GM18873 (cell line): ENCODE data around the gene RNF125.
"Not testable (repeated sequence)": the region's sequence is repeated elsewhere in the genome, so short reads cannot be mapped to it uniquely, and the experiment has no call there.

Experiments
- ATAC-seq: cut with Tn5 transposase; IDR thresholded peaks from one replicate; pipeline ENCODE4 v1.9.1; 2021; ENCODE audit warnings: mild to moderate bottlenecking, moderate library complexity, moderate number of reproducible peaks; ENCODE audit not compliant: unreplicated experiment, low FRiP score

RNF125 gene

DNA sequence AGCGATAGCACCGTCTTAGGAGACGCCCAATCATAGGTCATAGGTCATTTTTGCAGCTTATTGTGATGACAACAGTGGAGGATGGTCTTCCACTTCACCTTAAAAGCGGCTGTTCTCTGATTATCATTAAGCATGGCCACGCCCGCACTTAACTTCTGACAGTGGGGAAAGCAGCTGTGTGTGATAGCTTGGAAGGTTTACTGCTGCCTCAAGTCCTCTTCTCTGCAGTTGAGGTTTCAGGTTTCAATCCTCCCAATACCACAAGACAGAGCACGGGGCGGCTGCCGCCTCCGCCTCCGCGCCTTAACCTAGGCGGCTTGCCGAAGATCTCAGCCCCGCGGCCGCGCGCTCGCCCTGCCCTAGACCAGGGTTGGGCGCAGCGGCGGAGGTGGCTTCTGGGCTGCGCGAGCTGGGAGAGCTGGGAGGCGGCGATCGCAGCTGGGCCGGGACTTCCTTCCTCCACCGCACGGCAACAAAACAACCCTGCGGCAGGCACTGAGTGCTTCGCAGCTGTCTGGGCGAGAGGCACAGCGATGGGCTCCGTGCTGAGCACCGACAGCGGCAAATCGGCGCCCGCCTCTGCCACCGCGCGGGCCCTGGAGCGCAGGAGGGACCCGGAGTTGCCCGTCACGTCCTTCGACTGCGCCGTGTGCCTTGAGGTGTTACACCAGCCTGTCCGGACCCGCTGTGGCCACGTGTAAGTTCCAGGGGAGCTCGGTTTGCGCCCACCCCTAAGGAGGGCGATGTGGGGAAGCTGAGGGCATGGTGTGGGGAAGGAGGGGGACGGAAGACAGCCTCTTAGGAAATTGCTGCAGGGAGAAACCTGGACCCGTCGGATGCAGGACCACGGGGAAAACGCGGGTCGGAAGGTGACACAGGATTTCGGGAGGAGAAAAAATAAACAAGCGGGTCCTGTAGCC is at the start of gene RNF125:
RNF125 (plus strand) TSS at position 495 of the 920 bp plus-strand sequence; CDS start at position 534, 39 bp downstream.
- peak; percentile 84 for ATAC-seq

DNA sequence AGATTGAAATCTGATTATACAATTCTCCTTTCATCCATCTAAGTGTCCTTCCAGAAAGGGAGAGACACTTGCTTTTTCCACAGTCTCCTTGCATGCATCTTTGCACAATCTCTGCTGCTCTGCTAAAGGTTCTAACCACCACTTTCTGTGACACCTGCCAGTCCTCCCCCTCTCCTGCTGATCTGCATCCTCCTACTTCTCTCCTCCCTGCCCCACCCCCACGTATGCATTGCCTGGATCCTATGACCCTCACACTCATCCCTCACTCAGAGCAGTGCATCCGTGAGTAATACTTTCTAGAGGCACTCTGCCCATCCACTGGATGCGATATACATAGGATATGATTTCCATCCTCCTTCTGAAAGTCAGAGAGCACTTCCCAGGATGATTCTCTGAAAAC is 48.0 kb upstream of the RNF125 start:
- ATAC-seq, result no peak

DNA sequence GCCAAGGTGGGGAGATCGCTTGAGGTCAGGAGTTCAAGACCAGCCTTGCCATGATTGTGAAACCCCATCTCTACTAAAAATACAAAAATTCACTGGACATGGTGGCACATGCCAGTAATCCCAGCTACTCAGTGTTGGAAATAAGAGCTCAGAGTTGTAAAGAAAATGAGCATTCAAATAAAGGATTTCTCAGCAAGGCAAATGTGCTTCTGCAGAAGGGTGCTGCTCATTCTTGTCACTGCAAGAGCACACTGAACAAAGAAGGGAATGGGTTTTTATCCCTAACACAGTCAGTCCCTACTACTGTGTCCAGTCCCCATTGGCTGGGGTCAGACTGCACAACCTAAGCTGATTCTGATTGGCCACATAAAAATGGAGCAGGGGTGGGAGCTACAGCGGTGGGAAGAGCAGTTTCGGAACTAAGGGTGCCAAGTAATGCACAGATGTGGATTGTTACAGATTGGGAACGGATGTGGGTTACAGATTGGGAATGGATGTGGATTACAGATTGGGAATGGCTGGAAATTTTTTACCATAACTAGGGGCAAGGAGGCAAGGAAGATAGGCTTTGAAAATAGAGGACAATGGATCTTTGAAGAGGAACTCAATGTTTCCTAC is 44.6 kb upstream of the RNF125 start:
- ATAC-seq, result no peak

DNA sequence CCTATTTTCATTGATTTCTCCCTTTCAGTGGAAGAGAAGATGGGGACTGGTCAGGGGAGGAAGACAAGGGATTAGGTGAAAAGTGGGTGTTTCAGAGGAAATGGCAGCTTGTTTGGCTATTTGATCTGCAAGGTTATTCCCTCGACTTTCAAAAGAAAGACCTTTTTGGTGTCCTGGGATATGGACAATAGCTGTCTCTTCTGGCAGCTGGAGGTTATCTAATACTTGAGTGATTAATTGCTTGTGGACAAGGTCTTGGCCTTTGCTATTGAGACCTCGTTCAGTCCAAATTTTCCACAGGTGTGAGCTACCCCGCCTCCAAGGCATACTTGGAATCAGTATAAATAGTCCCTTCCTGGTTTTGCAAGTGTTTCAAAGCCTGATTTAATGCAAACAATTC is 42.4 kb upstream of the RNF125 start:
- ATAC-seq, result no peak

DNA sequence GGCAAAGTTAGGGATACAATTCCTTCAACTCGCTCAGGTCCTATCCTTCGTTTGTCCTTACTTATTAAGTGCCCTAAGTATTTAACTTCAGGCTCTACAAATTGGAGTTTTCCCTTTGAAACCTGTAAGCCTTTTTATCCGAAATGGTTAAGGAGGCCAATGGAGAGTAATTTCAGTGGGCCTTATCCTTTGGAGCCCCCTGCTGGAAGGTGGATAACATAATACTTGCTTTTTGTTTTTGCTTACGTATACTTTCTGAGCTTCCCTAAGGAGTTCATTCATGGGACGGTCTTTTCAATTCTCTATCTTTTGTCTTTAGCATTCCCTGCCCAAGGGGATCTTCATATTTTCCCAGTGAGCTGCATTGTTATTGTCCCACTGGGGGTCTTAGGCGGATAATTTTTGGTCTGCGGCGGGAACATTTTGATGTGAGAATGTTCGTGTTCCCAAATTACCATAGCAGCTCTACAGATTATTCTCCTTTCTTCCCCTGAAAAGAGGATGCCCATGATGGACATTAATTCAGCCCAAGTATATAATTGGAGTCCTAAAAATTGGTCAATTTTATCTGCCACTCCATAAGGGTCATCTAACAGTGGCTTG is 41.3 kb upstream of the RNF125 start:
- no peak for ATAC-seq

DNA sequence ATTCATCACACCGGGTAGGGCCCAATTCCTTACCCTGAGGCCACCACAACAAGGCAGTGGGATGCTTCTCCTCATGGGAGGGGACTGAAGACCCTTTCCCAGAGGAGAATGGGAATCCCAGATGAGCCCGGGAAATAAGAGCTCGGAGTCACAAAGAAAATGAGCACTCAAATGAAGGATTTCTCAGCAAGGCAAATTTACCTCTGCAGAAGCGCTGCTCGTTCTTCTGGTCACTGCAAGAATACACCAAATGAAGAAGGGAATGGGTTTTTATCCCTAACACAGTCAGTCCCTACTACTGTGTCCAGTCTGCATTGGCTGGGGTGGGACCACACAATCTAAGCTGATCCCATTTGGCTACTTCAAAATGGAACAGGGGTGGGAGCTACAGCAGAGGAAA is 40.0 kb upstream of the RNF125 start:
- ATAC-seq, result no peak

DNA sequence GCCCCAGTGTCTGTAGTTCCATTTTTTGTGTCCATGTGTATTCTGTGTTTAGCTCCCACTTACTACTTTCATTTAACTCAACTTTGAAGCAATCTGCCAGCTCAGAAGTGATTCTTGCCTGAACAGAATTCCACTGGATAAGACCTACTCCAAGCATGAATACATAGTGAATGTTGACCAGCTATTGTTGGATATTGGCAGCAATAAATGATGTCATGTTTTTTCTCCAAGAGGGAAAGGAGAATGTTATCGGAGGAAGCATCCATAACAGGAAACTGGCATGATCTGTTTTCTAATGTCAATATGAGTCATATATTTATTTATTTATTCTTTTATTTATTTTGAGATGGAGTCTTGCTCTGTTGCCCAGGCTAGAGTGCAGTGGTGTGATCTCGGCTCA is 38.9 kb upstream of the RNF125 start:
- no peak for ATAC-seq

DNA sequence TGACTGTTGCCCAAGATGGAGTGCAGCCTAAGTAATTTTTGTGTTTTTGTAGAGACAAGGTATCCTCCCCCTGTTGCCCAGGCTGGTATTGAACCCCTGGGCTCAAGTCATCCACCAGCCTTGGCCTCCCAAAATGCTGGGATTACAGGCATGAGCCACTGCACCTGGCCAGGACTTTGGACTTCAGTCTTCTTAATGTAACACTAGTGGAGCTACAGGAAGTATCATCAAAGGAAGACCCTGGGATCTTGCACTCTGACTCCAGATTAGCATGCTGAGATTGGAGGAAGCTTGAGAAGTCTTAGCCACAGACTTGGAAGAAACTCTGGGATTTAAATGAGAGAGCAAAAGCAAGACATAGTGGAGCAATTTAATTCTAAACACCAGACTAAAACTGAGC is 37.8 kb upstream of the RNF125 start:
- no peak for ATAC-seq

DNA sequence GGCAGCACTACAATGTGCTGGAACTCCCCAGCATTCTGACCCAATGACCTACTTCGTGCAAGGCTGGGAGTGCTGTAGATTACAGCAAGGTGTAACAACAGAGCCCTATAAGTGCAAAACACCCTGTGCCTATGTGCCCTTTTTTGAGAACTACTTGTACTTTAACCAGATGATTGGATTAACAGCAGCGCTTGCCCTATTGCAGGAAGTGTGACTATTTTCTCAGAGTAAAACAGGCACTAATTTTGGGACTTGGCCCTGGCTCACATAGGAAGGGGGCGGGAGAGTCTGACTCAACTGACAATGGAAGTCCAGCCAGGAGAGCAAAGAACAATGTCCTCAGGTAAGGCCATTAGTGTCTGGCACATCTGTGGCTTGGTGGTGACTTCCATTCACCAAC is 35.6 kb upstream of the RNF125 start:
- ATAC-seq, result no peak

DNA sequence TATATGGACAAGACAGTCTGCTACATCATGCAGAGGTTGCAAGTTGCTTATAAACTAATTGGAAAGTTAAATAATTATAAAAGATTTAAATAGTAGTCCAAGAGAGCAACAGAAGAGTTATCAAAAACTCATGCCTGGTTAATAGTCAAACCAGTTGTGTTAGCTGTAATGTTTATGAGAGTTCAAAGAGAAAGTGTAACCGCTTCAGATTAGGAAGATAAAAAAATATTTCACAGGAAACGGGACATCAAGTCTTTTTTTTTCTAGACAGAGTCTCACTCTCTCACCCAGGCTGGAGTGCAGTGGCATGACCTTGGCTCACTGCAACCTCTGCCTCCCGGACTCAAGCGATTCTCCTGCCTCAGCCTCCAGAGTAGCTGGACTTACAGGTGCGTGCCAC is 34.6 kb upstream of the RNF125 start:
- ATAC-seq, result no peak

DNA sequence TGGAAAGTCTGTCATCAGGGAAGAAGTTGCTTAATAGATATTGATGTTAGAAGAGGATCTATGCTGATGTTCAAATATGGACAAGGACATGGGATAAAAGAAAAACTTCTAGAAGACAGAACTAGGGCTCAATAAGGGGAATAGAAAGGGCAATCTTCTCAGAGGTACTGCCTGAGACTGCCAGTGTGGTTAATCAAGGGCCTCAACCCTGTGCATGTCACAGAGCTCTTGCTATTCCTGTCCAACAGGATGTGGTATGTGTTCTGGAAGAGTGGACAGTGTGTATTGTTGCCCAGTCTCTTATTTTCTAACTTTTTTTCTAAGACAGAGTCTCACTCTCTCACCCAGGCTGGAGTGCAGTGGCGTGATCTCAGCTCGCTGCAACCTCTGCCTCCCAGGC is 27.8 kb upstream of the RNF125 start:
- peak; percentile 99 for ATAC-seq

DNA sequence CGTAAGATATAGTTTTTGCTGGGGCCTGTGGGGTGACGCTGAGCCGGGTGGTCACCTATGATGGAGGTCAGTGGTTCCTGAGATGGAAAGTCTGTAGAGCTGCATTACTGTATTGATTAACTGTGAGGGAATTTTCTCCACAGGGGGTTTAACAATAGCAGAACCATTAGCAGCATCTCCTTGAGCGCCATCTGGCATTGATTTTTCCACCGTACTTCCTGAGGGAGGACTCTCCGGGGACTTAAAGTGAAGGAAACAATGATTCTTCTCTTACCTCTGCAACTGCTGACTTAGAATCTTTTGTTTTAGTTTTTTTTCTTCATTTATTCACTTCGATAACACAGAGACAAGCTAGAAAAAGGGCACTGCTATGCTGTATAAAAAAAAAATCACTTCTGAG is 22.6 kb upstream of the RNF125 start:
- ATAC-seq, result no peak

DNA sequence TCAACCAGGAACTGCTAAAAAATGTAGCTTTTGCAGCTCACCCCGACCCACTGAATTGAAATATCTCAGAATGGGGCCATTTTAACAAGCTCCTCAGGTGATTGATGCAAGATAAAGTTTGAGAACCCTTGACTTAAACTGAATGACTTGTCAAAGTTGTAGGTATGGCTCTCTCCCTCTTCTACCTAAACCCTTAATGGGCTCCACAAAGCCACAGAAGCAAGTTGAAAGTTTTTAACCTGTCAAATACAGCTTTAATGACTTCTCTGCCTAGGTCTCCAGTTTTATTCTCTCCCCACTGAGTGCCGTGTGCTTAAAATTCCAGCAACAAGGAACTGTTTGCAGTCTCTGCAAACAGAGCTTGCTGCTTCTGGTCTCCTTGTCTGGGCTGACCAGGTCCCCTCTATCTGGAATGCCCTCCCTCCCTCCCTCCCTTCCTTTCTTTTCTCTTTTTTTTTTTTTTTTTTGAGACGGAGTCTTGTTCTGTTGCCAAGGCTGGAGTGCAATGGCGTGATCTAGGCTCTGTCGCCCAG is 19.7 kb upstream of the RNF125 start:
- no peak for ATAC-seq

DNA sequence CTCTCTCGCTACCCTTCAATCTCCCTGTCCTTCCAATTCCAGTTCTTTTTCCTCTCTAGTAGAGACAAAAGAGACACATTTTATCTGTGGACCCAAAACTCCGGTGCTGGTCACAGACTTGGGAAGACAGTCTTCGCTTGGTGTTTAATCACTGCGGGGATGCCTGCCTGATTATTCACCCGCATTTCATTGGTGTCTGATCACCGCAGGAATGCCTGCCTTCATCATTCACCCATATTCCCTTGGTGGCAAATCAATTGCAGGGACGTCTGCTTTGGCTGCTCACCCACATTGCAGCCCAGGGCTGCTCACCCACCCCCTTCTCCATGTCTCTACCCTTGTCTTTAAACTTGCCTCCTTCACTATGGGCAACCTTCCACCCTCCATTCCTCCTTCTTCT is 17.5 kb upstream of the RNF125 start:
- not testable (repeated sequence) for ATAC-seq

DNA sequence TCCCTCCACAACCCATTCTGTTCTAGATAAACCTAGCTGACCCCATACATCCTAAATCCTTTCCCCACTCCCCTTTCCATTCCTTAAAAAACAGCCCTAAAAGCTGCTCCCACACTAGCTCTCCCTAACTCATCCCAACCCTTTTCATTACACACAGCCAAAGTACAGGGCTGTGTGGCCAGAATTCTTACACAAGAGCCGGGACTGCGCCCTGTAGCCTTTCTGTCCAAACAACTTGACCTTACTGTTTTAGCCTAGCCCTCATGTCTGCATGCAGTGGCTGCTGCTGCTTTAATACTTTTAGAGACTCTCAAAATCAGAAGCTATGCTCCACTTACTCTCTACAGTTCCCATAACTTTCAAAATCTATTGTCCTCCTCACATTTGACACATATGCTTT is 14.8 kb upstream of the RNF125 start:
- not testable (repeated sequence) for ATAC-seq

DNA sequence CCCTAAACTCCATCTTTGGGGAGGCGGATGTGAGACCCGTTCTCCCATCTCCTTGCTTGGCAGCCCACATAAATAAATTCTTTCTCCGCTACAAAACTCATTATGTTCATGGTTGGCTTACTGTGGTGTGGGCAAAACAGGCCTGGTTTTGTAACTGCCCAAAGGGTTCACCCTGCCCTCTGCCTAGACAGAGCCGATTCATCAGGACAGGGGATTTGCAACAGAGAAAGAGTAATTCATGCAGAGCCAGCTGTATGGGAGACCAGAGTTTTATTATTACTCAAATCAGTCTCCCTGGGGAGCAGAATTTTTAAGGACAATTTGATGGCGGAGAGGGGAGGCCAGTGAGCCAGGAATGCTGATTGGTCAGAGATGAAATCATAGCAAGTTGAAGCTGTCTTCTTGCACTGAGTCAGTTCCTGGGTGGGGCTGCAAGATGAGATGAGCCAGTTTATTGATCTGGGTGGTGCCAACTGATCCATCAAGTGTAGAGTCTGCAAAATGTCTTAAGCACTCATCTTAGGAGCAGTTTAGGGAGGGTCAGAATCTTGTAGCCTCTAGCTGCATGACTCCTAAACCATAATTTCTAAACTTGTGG is 8.4 kb upstream of the RNF125 start:
- ATAC-seq, result no peak

DNA sequence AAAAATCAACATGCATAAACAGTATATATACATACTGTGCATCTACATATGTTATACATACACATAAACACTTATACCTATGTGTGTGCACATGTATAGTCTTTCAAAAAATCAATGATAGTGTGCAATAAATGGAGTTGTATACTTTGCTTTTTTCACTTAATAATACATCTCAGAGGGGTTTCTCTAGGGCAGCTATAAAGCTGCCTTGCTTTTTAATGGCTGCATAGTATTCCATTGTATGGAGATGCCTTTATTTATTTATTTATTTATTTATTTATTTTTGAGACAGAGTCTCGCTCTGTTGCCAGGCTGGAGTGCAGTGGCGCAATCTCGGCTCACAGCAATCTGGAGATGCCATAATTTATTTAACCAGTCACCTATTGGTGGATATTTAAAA is 7.4 kb upstream of the RNF125 start:
- no peak for ATAC-seq

DNA sequence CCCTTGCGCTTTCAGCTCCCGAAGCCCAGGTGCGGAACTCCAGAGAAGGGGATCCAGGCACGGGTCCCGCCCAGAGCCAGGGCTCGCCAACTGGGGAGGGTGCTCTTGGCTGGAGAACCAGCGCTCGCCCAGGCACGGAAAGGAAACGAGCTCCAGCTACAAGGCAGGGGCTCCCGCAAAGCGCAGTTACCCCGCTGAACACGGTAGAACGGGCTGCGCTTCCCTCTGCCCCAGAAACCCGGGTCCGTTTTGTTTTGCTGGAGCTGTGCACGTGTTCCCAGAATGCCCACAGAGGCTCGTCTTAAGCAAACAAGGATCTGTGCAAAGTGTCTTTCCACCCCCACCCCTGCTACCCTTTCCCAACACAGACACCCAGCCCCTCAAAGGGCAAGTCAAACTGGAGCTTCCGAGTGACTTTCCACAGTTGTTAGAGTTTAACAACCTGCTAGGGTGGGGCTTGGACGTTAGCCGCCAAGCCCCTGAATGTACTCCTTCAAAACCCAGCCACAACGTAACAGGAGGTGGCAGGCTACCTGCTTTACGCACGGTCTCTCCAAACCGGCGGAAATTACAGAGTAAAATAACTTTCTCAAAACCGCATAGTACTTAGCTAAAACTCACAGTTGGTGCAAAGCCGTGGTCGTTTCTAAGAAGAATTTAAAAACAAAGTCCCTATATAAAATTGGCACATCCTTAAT is 775 bp downstream of the RNF125 start:
- no peak for ATAC-seq

DNA sequence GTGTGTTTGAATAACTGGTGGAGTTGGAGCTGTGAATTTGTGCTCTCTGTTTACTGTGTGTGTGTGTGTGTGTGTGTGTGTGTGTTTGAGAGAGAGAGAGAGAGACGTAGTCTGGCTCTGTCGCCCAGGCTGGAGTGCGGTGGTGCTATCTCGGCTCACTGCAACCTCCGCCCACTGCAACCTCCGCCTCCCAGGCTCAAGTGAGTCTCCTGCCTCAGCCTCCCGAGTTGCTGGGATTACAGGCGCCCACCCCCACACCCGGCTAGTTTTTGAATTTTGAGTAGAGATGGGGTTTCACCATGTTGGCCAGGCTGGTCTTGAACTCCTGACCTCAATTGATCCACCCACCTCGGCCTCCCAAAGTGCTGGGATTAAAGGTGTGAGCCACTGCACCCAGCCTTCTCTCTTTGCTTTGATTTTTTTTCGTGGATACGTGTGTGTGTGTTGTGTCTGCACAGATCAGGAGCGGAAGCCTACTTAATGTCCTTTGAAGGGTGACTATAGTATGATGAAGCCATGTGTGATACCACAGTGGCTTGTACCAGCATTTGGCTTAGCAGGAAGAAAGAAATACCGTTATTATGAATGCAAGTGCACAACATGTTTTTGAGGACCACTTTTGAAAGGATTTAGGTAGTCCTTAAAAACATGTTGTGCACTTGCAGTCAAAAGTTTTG is 1.5 kb downstream of the RNF125 start:
- not testable (repeated sequence) for ATAC-seq
